Mesothelial cell of epicardium (in vitro differentiated cells): Measurements from ENCODE around the gene ZSCAN9. TPM values are rescaled to one million over a fixed set of nuclear protein-coding genes. Genes with fewer than 3 reads are reported as not detected.

Experiments
- DNase-seq, 2 experiments: peaks; one replicate each; pipeline ENCODE4 v3.0.0; 2021; ENCODE audit warnings: low spot score in 2 of 2; ENCODE audit not compliant: unreplicated experiment in 2 of 2
- H3K27ac Mint-ChIP-seq: 2 replicates; pipeline ENCODE4 v1.8.0; 2021; ENCODE audit warnings: mixed read lengths
- H3K27me3 Mint-ChIP-seq: 2 replicates; pipeline ENCODE4 v1.8.0; 2021; ENCODE audit warnings: low read depth, mixed read lengths
- H3K36me3 Mint-ChIP-seq: 2 replicates; pipeline ENCODE4 v1.8.0; 2021; ENCODE audit warnings: mixed read lengths
- H3K4me1 Mint-ChIP-seq: 2 replicates; pipeline ENCODE4 v1.8.0; 2021; ENCODE audit warnings: mixed read lengths
- H3K4me3 Mint-ChIP-seq: 2 replicates; pipeline ENCODE4 v1.8.0; 2021; ENCODE audit warnings: mild to moderate bottlenecking, moderate library complexity, mixed read lengths
- H3K9me3 Mint-ChIP-seq: 2 replicates; pipeline ENCODE4 v1.8.0; 2021; ENCODE audit warnings: mixed read lengths
- total RNA-seq: library from RNA; stranded (reverse); gene quantifications from 3 replicates; pipeline ENCODE4 v1.2.1, GENCODE V29; 2021
- TF ChIP-seq, protein P1 (sequence below): fragments of 200-600 bp; sonication (generic); IDR thresholded peaks from one replicate; pipeline ENCODE4 v1.5.0; 2021; ENCODE audit warnings: antibody characterized with exemption; ENCODE audit not compliant: unreplicated experiment

The ZSCAN9 gene
- total RNA-seq, 1 donor from 2014 or later: 27.9 TPM

GRCh38 chr6:28254121-28254519 is 29.0 kb downstream of the ZSCAN9 start:
- Mint-ChIP-seq H3K4me3 (no peak overlapping the region), H3K4me1 (peaks cover 19% of the 10 kb centered on the region)

GRCh38 chr6:28257042-28257441 is 32.0 kb downstream of the ZSCAN9 start:
- TF ChIP-seq, protein P1, sequence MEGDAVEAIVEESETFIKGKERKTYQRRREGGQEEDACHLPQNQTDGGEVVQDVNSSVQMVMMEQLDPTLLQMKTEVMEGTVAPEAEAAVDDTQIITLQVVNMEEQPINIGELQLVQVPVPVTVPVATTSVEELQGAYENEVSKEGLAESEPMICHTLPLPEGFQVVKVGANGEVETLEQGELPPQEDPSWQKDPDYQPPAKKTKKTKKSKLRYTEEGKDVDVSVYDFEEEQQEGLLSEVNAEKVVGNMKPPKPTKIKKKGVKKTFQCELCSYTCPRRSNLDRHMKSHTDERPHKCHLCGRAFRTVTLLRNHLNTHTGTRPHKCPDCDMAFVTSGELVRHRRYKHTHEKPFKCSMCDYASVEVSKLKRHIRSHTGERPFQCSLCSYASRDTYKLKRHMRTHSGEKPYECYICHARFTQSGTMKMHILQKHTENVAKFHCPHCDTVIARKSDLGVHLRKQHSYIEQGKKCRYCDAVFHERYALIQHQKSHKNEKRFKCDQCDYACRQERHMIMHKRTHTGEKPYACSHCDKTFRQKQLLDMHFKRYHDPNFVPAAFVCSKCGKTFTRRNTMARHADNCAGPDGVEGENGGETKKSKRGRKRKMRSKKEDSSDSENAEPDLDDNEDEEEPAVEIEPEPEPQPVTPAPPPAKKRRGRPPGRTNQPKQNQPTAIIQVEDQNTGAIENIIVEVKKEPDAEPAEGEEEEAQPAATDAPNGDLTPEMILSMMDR: no peak
- no peaks in the 10 kb centered on the region for H3K9me3 Mint-ChIP-seq
- peaks cover 24% of the 10 kb centered on the region for H3K27me3 Mint-ChIP-seq
- peaks cover 7% of the 10 kb centered on the region for H3K4me1 Mint-ChIP-seq
- no peak overlapping the region for H3K4me3 Mint-ChIP-seq
- no peaks in the 10 kb centered on the region for H3K36me3 Mint-ChIP-seq
- no peak overlapping the region for H3K27ac Mint-ChIP-seq
- no peak for DNase-seq

More at GRCh38 chr6:28254121-28254519, 29.0 kb downstream of the ZSCAN9 start:
- H3K36me3 Mint-ChIP-seq: peaks cover 2% of the 10 kb centered on the region
- no peak for DNase-seq
- no peaks in the 10 kb centered on the region for H3K9me3 Mint-ChIP-seq
- H3K27me3 Mint-ChIP-seq: peaks cover 4% of the 10 kb centered on the region
- TF ChIP-seq, protein P1: no peak
- no peak overlapping the region for H3K27ac Mint-ChIP-seq

DNA sequence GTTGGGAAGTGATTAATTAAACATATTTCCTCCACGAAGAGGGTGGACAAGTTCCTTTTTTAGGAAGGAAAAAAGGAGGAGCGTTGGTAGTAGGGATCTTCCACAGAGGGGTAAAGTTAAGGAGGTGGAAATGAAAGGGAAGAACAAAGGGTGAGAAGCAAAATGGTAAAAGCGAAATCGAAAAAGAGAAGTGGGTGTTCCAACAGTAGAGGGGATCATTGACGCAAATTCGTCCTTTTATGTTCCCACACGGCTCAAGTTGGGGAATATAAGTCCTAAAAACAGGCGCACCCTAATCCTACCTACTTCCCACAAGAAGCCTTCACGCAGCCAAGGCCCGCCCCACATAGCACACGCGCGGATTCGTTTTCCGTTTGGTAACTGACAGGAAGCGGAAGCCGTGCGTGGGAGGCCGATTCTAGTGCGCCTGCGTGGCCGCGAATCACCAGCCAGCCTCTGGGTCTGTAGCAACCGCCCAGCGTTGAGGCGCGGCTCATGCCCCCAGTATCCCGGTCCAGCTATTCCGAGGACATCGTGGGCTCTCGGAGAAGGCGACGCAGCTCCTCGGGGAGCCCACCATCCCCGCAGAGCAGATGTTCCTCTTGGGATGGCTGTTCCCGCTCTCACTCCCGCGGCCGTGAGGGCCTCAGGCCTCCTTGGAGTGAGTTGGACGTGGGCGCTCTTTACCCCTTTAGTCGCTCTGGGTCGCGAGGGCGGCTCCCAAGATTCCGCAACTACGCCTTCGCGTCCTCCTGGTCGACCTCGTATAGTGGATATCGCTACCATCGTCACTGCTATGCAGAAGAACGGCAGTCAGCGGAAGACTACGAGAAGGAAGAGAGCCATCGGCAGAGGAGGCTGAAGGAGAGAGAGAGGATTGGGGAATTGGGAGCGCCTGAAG is 34.1 kb downstream of the ZSCAN9 start, which contains the start of gene NKAPL:
Gene NKAPL (plus strand): TSS at position 421 of the 901 bp plus-strand sequence. CDS start 75 bp downstream, at position 496.
- Mint-ChIP-seq H3K27ac (no peak within 1 kb of the TSS), H3K36me3 (no peaks in the 10 kb centered on the region), H3K27me3 (peaks cover 38% of the 10 kb centered on the region), H3K4me1 (peaks cover 6% of the 10 kb centered on the region), H3K9me3 (no peaks in the 10 kb centered on the region), H3K4me3 (no peak within 1 kb of the TSS)
- TF ChIP-seq, protein P1: no peak
- DNase-seq: no peak

GRCh38 chr6:28263922-28264321 is 38.8 kb downstream of the ZSCAN9 start:
- TF ChIP-seq, protein P1: no peak
- Mint-ChIP-seq H3K9me3 (no peaks in the 10 kb centered on the region), H3K36me3 (no peaks in the 10 kb centered on the region), H3K4me3 (no peak overlapping the region), H3K27me3 (peaks cover 35% of the 10 kb centered on the region), H3K4me1 (peaks cover 9% of the 10 kb centered on the region), H3K27ac (peak overlapping the region; percentile 60)
- no peak for DNase-seq

- no peak overlapping the region for H3K4me3 Mint-ChIP-seq
- peaks cover 9% of the 10 kb centered on the region for H3K4me1 Mint-ChIP-seq
- peaks cover 29% of the 10 kb centered on the region for H3K27me3 Mint-ChIP-seq
- no peaks in the 10 kb centered on the region for H3K36me3 Mint-ChIP-seq
- no peaks in the 10 kb centered on the region for H3K9me3 Mint-ChIP-seq
- peak overlapping the region; percentile 19 for H3K27ac Mint-ChIP-seq
- TF ChIP-seq, protein P1: no peak
- DNase-seq: no peak
Measured at GRCh38 chr6:28264834-28265401, 39.8 kb downstream of the ZSCAN9 start.
